ENCODE measurements around the gene PTPN23. TPM values are rescaled to one million over a fixed set of nuclear protein-coding genes. Genes with fewer than 3 reads are reported as not detected.

The PTPN23 gene
- total and polyA plus RNA-seq, 9 of the 15 experiments (the other 6 are each of a cell fraction or from before 2014, with no cell fraction given), result 0.41 to 58.7 (median 7.2) TPM

DNA sequence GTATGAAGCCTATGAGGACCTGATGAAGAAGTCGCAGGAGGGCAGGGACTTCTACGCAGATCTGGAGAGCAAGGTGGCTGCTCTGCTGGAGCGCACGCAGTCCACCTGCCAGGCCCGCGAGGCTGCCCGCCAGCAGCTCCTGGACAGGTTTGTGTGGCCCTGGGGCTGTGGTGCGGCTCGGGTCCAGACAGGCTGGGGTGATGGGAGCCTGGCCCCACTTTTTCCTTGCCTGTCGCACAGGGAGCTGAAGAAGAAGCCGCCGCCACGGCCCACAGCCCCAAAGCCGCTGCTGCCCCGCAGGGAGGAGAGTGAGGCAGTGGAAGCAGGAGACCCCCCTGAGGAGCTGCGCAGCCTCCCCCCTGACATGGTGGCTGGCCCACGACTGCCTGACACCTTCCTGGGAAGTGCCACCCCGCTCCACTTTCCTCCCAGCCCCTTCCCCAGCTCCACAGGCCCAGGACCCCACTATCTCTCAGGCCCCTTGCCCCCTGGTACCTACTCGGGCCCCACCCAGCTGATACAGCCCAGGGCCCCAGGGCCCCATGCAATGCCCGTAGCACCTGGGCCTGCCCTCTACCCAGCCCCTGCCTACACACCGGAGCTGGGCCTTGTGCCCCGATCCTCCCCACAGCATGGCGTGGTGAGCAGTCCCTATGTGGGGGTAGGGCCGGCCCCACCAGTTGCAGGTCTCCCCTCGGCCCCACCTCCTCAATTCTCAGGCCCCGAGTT lies 29.0 kb downstream of the PTPN23 start (continued):
- TF ChIP-seq, protein P1, sequence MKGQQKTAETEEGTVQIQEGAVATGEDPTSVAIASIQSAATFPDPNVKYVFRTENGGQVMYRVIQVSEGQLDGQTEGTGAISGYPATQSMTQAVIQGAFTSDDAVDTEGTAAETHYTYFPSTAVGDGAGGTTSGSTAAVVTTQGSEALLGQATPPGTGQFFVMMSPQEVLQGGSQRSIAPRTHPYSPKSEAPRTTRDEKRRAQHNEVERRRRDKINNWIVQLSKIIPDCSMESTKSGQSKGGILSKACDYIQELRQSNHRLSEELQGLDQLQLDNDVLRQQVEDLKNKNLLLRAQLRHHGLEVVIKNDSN (CRISPR knock-in tag; IDR thresholded peaks at IDR 0.05), result no peak

DNA sequence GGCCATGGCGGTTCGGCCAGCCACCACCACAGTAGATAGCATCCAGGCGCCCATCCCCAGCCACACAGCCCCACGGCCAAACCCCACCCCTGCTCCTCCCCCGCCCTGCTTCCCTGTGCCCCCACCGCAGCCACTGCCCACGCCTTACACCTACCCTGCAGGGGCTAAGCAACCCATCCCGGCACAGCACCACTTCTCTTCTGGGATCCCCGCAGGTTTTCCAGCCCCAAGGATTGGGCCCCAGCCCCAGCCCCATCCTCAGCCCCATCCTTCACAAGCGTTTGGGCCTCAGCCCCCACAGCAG lies 29.5 kb downstream of the PTPN23 start:
- no peak overlapping the region for H3K9ac ChIP-seq (ENCODE audit: insufficient read depth in 1 of 2, low read depth in 2 of 2, low read length in 2 of 2)
- ATAC-seq (no peak), FAIRE-seq (no peak), DNase-seq (ENCODE audit: extremely low read depth in 1 of 4, low spot score in 3 of 4) (no peak)
- TF ChIP-seq NELFE (IDR thresholded peaks at IDR 0.05; ENCODE audit: insufficient read depth, insufficient read length) (no peak), HIVEP1 (CRISPR knock-in tag; IDR thresholded peaks at IDR 0.05) (no peak), SIN3B (IDR thresholded peaks at IDR 0.05; ENCODE audit: low read depth) (no peak), BDP1 (IDR thresholded peaks at IDR 0.05; ENCODE audit: insufficient read depth, insufficient read length) (no peak), SP2 (IDR thresholded peaks at IDR 0.05; ENCODE audit: extremely low read depth, low read depth, low read length, poor library complexity, severe bottlenecking) (no peak), MAFF (IDR thresholded peaks at IDR 0.05; ENCODE audit: low read length) (no peak), HDAC1 (IDR thresholded peaks at IDR 0.05) (no peak), TAF9B (IDR thresholded peaks at IDR 0.05; ENCODE audit: partially characterized antibody) (no peak), CREB1 (IDR thresholded peaks at IDR 0.05) (no peak), CREB1 (CRISPR knock-in tag; IDR thresholded peaks at IDR 0.05) (no peak), SRSF3 (IDR thresholded peaks at IDR 0.05; ENCODE audit: insufficient read depth, low read length) (no peak), ZKSCAN1 (IDR thresholded peaks at IDR 0.05; ENCODE audit: low read depth, low read length) (no peak)
- TF ChIP-seq, protein P2, sequence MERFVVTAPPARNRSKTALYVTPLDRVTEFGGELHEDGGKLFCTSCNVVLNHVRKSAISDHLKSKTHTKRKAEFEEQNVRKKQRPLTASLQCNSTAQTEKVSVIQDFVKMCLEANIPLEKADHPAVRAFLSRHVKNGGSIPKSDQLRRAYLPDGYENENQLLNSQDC (CRISPR knock-in tag; IDR thresholded peaks at IDR 0.05), result no peak
- TF ChIP-seq, protein P3, sequence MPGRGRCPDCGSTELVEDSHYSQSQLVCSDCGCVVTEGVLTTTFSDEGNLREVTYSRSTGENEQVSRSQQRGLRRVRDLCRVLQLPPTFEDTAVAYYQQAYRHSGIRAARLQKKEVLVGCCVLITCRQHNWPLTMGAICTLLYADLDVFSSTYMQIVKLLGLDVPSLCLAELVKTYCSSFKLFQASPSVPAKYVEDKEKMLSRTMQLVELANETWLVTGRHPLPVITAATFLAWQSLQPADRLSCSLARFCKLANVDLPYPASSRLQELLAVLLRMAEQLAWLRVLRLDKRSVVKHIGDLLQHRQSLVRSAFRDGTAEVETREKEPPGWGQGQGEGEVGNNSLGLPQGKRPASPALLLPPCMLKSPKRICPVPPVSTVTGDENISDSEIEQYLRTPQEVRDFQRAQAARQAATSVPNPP (IDR thresholded peaks at IDR 0.05; ENCODE audit: borderline replicate concordance, insufficient read depth, insufficient read length), result no peak
- TF ChIP-seq, protein P4, sequence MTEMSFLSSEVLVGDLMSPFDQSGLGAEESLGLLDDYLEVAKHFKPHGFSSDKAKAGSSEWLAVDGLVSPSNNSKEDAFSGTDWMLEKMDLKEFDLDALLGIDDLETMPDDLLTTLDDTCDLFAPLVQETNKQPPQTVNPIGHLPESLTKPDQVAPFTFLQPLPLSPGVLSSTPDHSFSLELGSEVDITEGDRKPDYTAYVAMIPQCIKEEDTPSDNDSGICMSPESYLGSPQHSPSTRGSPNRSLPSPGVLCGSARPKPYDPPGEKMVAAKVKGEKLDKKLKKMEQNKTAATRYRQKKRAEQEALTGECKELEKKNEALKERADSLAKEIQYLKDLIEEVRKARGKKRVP (CRISPR knock-in tag; IDR thresholded peaks at IDR 0.05), result no peak
- no peak overlapping the region for H3K4me3 ChIP-seq
- ChIA-PET POLR2A (interaction anchor here (0.6 kb wide), 1 partner anchor 141 kb away, joined by 3 read pairs; no protein-coding TSS in a partner anchor), CTCF (ENCODE audit: low intra/inter-chr PET ratio) (no interaction called here)
- in situ Hi-C loops (cut with MboI) (no loop called here), intact Hi-C loops (cut with micrococcal nuclease) (no loop called here)
- H3K79me2 ChIP-seq (ENCODE audit: control insufficient read depth, insufficient read depth, low read length), result peaks cover 4% of the 10 kb centered on the region; the same call in 1 of the 3 replicates
- H3K9me1 ChIP-seq (ENCODE audit: control insufficient read depth, insufficient read depth, low read length), result peaks cover 7% of the 10 kb centered on the region
- peaks cover 9% of the 10 kb centered on the region; the same call in 1 of the 2 replicates for H4K20me1 ChIP-seq (replicated peaks; ENCODE audit: control insufficient read depth, insufficient read depth, low read length)
- H3K9me3 ChIP-seq (replicated peaks; ENCODE audit: control insufficient read depth, insufficient read depth, low read depth, low read length), result no peaks in the 10 kb centered on the region
- no TSS peak for BruUV-seq (replicated peaks)
- peaks cover 95% of the 10 kb centered on the region; the same call in 2 of the 3 replicates for H3K36me3 ChIP-seq (ENCODE audit: control insufficient read depth, insufficient read depth, low read length)
- no peak overlapping the region for H3K27ac ChIP-seq (ENCODE audit: extremely low read depth, low read depth, low read length)
- H3K4me1 ChIP-seq (replicated peaks in 1 of 2; ENCODE audit: control insufficient read depth in 2 of 2, insufficient read depth in 2 of 2, low read length in 2 of 2), result peaks cover 19 to 61% of the 10 kb centered on the region in 2 experiments
- no peak overlapping the region for H3K4me2 ChIP-seq (ENCODE audit: insufficient read depth, low read length)
- H2AFZ ChIP-seq (ENCODE audit: low read depth, low read length), result no peak overlapping the region
- WGBS (ENCODE audit: insufficient coverage, low coverage, missing lambda C conversion rate), result 76% methylated on average over 7 of the region's 10 CpGs
- no peaks in the 10 kb centered on the region for H3K27me3 ChIP-seq (ENCODE audit: control insufficient read depth in 2 of 2, insufficient read depth in 2 of 2, low read length in 2 of 2)
